GM19240 (cell line): ENCODE measurements around the gene PTPRN2.

ENCODE experiments used
- DNase-seq: peaks from one replicate; pipeline ENCODE4 v3.0.0; 2011; ENCODE audit warnings: low spot score; ENCODE audit not compliant: insufficient read length

The PTPRN2 gene

DNA sequence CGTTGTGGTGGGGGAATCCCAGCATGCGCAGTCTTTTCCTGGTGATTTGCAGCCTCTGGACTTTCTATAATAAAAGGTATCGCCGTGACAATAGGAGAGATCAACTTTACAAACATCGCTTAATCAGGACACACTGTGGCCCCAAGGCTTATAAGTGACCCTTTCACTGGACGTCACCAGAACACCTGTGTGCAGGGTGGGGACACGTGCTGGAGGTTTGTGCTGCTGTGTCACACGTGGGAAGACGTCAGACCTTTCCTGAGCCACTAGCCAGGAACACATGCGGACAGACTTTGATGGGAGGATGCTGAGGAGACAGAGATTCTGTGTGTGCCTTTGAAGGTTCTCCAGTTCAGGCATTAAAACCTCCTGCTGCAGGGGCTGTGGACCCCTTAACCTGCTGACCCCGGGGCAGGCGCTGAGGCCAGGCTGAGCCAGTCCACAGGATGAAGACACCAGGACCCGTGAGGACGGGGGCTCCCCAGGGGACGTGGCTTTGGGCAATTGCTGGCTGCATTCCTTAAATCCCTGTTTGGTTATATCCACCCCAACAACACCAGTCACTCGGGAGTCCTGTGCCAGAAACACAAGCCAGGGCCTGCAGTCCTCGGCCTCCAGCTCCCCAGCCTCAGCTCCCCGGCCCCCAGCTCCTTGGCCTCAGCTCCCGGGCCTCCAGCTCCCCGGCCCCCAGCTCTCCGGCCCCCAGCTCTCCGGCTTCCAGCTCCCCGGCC is 183.4 kb downstream of the PTPRN2 start:
- DNase-seq = no peak

DNA sequence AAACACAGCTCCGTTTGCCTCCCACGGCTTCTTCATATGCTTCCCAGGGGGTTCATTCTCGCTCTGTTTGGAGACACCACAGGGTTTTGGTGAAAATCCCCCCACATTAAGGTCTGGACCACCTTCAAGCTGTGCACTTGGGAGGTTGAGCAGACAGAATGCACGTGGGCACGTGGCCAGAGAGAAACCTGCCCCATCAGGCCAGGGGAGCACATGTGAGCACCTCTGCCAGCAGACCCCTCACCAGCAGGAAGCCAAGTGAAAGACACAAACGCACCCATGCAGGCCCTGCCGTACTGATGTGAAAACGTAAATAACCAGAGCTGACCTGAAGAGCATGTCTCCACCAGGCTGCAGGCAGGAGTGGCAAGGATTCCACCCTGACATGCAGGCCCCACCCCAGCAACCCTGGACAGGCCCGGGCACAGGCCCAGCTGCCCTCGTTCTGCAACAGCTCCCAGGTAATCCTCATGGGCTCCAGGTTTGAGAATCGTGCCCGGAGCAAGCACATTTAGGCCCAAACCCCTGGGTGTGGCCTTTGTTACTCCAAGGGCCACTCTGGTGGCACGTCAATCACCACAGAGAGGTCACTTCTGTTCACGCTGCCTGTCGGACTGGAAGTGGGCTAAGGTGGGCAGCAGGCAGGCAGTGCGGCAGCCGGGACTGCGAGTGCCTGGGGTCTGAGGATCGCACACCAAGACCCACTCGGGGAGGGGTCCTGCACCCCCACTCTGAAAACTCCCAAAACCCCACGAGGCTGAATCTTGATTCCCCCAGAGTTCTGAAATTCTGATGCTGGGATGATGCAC is 184.4 kb downstream of the PTPRN2 start:
- DNase-seq = no peak

DNA sequence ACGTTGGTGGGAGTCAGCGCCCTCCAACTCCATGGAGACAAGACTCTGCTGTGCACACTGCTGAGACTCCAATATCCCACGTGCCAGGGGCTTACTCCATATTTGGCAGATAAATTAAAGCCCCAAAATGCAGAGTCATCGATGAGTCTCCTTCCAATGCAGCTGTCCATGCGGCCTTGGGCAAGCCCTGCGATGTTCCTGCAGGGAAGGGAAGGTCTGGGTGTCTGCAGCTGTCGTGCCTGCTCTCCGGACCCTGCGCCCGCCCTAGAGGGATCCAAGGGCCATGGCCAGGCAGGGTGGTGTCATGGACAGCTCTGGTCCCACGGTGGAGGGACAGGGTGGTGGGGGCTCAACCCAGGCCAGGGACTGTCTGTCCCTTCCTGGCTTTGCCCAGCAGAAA is 185.2 kb downstream of the PTPRN2 start:
- DNase-seq = no peak

DNA sequence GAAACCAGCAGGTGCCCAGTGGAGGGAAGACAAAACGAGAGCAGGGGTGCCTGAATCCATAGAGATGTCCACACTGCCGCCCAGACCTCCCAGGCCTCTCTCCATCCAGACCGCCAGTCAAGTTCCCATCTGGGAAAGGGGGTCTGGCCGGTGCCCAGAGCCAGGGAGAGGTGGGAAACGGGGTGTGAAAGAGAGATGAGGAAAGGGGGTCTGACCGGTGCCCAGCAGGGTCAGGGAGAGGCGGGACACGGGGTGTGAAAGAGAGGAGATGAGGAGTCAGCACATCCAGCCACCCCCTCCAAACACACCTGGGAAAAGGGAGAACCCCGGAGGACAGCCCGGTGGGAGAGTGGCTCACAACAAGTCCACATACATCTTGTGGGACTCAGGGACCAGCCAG is 185.8 kb downstream of the PTPRN2 start:
- DNase-seq = no peak

DNA sequence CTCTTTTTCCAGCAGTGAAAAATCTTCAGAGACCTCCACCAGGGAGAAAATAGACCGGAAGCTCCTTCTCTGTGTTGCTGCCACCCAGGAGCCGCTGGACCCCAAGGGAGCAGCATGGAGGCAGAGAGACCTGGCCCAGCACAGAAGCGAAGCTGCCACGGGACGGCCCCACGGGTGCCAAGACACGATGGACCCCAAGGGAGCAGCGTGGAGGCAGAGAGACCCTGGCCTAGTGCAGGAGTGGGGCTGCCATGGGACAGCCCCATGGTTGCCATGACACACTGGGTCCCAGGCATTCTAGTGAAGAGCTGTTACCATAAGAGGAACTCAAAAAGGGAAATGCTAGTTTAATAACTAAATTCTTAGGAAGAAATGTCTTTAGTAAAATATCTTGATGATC is 186.3 kb downstream of the PTPRN2 start:
- no peak for DNase-seq

DNA sequence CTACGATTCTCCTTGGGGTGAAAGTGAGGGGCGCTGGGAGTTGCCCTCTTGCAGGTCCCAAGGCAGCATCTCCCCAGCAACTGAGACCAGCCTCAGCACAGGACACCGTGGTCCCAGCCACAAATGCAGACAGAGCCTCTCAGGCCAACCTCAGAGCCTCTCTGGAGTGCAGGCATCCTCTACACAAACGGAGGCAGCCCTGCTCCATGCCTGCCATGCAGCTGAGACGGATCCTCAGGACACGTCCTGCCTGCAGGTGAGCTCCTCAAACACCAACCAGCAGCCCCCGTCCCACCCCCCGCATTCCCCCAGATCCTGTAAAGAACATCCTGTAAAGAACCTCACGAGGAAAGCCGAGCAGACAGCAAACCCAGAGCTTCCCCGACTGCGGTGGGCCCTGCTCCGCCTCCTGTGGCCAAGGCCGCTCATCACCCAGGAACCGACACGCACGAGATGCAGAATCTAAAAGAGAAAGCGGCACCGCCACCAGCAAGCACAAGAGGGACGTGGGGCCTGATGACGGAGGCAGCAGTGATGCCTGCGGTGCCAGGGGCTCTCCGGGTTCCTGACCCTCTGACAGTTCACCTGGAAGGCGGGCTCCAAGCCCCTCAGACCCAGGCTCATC is 186.9 kb downstream of the PTPRN2 start:
- no peak for DNase-seq

DNA sequence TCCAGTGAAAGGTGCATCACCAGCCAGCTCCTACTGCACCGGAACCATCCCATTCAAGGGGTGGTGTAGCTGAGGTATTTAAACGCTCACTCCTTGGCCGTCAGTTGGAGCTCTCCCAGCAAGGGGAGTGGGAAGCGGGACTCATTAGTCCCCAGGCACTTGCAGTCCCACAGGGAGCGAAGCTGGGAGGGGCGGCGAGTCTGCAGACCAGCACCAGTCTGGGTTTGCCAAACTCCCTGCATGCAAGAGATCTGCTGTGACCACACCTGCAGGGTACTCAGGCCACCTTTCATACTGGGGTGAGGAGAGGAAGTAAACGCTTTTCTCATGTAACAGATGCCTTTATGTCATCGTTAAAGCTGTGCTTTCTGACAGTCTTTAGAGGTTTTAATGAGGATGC is 187.9 kb downstream of the PTPRN2 start:
- no peak for DNase-seq

DNA sequence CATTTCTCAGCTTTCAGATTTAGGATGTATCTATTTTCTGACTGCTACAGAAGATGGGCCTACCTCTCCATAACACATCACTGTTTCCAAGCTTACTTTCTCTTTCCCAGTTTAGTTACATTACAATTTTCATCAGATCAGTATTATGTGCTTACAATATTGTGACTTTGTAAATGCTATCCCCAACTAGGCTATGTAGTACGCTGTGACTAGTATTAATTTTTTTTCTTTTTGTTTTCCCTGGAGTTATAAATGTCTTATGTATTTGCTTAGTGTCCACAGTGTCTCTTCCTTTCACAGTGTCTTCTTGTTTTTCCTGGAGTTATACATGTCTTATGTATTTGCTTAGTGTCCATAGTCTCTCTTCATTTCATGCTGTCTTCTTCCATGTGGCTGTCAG is 188.9 kb downstream of the PTPRN2 start:
- DNase-seq = no peak

DNA sequence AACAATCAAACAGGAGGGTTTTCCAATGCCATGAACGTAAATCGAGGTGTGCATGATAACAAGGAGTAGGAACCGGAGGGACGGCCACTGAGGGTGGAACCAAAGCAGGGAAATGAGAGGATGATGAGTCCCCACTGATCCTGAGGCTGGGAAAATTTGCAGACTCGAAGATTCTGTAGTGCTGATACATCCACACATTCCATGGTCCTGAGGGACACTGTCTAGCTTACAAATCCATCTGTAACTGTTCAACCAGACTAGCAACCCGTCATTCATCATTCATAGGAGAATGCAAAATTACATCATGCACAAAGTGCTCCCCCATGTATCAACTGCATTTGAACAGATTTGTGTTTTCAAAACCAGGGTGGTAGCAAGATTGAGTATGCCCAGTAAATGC is 189.7 kb downstream of the PTPRN2 start:
- DNase-seq = no peak

DNA sequence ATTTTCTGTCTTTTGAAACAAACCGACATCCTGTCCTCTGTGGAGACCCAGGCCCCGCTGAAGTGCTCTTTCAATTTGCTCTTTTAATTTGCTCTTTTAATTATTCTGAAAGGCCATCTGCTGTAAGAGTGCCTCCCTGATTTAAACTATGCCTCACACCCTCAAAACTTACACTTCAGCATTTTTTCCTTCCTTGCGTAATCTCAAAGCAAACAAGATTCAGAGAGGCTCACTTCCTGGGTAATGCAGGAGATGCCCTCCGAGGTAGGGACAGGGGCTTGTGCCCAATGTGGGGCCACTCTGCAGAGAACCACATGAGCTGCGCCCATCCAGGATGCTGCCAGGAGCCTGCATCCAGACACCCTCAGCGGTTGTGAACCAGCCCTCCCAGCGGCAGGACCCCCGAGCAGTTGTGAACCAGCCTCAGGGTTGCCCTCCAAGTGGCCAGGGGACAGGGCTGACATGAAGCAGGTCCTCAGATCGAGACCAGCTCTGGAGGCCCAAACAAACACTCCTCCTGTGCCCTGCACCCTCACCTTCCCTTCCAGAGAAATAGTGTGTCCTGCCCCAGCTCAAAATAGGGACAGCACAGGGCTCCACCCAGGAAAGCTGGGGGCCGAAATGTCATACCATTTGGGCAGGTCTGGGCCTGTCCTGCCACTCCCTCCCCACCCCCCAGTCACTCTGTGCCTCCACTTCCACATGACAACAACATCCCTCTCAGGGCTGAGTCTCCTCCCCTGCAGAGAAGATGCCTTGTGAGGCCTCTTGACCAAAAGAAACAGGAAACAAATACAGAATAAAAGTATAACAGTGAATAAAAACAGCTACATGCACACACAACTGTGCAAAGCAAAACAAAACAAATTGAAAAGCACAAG is 190.4 kb downstream of the PTPRN2 start:
- DNase-seq = no peak

DNA sequence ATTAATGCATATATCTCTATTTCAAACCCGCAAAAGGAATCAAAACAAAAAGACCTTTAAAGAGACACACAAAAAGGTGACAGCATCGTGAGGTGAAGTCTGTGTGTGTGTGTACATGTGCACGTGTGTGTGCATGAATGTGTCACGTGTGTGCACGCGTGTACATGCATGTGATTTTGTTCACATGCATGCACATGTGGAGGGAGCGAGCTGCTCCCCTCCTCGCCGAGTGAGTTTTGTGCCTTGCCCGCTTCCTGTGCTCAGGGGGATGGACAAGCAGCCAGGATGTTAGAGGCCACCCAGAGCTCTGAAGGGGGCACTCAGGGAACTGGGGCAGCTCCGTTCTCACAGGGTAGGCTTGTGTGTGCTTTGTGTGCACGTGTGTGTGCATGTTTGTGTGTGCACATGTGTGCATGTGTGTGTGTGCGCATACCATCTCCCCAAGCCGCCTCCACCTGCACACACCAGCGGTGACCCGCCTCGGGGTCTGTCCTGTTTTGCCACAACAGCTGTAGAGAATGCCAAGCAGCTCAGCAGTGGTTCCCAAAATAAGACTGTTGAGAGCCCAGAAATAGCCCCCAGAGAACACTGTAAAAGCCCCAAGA is 191.2 kb downstream of the PTPRN2 start:
- no peak for DNase-seq

DNA sequence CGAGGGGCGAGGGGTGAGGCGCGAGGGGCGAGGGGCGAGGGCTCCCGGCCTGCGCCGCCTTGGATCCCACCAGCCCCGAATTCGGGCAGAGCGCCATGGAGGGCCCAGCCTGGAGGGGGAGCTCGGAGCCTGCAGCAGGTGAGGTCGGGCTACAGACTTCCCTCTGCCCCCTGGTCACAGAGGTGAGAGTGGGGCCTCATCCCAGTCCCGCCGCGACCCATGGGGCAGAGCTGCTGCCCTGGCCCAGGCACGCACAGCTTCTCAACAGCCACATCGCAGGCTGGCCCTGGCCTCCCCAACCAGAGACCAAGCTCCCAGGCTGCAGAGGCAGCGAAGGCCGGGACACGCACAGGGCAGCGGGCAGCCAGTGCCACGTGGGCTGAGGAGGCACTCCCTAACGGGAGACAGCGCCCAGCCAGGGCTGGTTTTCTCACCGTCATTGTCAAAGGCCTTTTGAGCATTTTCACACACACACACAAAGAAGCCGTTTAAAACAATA is 191.8 kb downstream of the PTPRN2 start:
- DNase-seq = no peak

DNA sequence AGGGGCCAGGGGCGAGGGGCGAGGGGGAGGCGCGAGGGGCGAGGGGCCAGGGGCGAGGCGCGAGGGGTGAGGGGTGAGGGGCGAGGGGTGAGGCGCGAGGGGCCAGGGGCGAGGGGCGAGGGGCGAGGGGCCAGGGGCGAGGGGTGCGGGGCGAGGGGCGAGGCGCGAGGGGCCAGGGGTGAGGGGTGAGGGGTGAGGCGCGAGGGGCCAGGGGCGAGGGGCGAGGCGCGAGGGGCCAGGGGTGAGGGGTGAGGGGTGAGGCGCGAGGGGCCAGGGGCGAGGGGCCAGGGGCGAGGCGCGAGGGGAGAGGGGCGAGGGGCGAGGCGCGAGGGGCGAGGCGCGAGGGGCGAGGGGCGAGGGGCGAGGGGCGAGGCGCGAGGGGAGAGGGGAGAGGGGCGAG is 192.3 kb downstream of the PTPRN2 start:
- no peak for DNase-seq

DNA sequence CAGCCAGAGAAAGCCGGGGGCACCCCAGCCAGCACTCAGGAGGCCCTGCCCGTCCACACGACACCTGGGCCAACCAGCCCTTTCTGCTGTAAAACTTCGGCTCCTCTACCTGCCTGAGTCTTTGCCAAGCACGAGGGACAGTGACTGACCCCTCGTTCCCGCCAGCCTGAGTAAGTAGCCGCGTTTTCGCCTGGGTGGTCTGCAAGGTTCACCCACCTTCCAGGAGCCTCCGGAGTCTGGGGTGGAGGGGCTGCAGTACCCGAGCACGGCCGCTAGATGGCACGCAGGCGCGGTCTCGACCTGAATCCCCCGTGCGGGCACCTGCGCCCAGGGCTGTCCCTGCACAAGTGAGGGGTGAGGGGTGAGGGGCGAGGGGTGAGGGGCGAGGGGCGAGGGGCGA is 192.7 kb downstream of the PTPRN2 start:
- no peak for DNase-seq

DNA sequence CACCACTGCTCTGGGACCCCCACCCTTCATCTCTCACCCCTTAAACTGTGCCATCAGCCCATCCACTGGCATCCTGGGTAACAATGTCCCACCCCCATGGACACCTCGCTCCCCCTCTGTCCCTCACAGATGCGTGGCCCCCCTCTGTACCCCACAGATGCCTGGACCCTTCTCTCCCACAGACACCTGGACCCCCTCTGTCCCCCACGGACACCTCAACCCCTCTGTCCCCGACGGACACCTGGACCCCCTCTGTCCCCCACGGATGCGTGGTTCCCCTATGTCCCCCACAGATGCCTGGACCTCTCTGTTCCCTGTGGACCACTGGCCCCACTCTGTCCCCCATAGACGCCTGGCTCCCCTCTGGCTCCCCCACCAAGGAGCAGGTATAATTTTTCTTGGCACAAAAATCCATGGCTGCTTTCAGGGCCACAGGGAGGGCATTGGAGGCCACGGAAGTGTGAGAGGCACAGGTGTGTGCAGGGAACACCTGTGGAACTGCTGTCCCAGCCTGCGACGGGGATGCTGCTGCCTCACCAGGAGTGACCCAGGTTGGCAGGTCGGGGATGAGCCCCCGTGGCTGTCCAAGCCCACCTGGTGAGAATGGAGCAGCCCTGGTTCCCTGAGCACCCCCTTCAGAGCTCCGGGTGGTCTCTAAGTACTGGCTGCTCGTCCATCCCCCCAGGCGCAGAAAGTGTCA is 193.5 kb downstream of the PTPRN2 start:
- DNase-seq = no peak

DNA sequence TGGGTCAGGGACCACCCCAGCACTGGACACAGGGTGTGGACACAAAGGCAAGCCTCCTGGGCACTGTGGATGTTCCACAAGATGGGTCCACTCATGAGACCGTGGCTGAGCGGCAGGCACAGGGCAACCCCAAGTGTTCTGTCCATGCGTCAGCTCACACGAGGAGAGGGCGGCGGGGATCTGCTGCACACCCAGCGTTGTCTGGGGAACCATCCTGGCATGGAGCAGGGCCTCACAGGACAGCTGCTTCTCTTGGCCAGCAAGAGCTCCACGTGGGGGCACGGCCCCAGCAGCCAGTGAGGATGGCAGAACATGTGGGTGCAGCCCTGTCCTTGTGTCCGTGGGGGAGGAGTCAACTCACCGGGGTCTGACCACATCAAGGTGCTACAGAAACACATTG is 195.4 kb downstream of the PTPRN2 start:
- DNase-seq = no peak

DNA sequence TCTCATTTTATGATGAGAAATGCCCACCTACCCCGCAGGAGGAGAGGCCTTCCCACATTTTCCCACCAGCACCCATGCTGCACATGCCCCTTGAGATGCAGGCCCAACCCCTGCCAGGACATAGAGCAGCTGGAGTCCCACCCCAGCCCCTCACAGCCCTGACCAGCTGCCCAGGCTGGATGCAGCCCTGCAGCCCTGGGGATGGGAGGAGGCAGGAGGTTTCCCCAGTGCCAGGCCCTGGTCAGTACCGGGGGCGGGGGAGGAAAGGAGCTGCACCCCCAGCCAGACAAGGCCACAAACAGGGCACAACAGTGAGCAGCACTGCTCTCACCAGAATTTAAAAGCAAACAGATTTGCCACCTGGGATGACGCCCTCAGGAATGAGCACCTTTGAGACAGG is 196.1 kb downstream of the PTPRN2 start:
- no peak for DNase-seq

DNA sequence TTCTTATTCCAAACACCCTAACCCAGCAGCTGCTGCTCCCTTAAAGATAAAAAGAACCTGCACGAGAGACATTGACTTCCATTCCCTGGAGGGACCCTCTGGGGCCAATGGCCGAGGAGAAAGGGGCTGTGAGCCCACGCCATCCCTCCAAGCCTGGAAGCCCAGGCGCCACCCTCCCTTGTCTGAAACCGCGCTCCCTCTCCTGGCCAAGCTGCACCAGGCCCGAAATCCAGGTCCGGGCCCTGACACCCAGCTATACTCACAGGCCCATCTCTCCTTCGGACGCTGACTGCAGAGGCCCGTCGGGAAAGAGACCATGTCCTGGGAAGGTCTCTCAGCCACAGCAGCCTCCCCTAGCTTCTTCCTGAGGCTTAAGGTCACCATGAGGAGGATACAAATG is 196.5 kb downstream of the PTPRN2 start:
- DNase-seq = no peak

DNA sequence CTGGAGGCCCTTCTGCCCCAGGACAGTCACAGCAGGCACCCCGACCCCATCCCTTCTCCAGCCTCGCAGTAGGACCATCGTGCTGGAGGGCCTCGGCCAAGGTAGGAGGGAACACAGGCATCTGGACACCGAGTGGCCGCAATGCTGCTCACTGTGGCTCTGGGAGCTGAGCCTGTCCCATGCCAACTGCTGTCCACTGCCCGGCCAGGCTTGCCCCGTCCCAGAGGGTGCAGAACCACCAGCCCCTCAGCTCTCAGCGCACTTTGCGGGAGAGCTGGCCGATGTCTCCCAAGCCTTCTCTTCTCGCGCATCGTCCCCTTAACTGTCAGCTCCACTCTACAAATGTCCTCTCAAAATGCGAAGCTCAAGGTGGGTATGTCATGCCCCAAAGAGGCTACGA is 197.2 kb downstream of the PTPRN2 start:
- no peak for DNase-seq
